SK-N-SH treated with all-trans-retinoic acid at 6 μM for 48 hours (cell line): Measurements from ENCODE around the gene CTBP2.
A peak's percentile ranks its signal among the peaks of the same experiment; 100 is the strongest.

Source experiments
- ATAC-seq: fragments of 200-7000 bp; cut with Tn5 transposase; 3 replicates; pipeline ENCODE4 v1.9.1; 2020; ENCODE audit warnings: mild to moderate bottlenecking, moderate library complexity
- ARNTL ChIP-seq: fragments of 450-650 bp; formaldehyde crosslinking; IDR thresholded peaks from 2 replicates; pipeline ENCODE4 v1.5.0; 2020; ENCODE audit warnings: low read depth, mild to moderate bottlenecking, moderate library complexity, borderline replicate concordance
- BACH2 ChIP-seq: fragments of 250-450 bp; sonication (Bioruptor Pico); IDR thresholded peaks from 2 replicates; pipeline ENCODE4 v1.9.0; 2021; ENCODE audit warnings: mild to moderate bottlenecking, borderline replicate concordance
- CSDC2 ChIP-seq: fragments of 250-450 bp; sonication (Bioruptor Pico); IDR thresholded peaks from 2 replicates; pipeline ENCODE4 v1.5.0; 2020; ENCODE audit warnings: mild to moderate bottlenecking, moderate library complexity
- ESRRG ChIP-seq: fragments of 250-450 bp; sonication (Bioruptor Pico); IDR thresholded peaks from 2 replicates; pipeline ENCODE4 v1.6.1; 2021; ENCODE audit warnings: mild to moderate bottlenecking
- ISL1 ChIP-seq: fragments of 250-450 bp; sonication (Bioruptor Pico); IDR thresholded peaks from 2 replicates; pipeline ENCODE4 v2.1.2; 2022; ENCODE audit warnings: mild to moderate bottlenecking, moderate library complexity
- OSR1 ChIP-seq: fragments of 250-450 bp; sonication (Bioruptor Pico); IDR thresholded peaks from 2 replicates; pipeline ENCODE4 v1.8.0; 2022; ENCODE audit warnings: moderate library complexity, mild to moderate bottlenecking, inconsistent platforms
- PATZ1 ChIP-seq: fragments of 250-450 bp; sonication (Bioruptor Pico); IDR thresholded peaks from 2 replicates; pipeline ENCODE4 v1.8.0; 2020; ENCODE audit warnings: mild to moderate bottlenecking, moderate library complexity, borderline replicate concordance
- PPARA ChIP-seq: fragments of 250-450 bp; sonication (Bioruptor Pico); IDR thresholded peaks from 2 replicates; pipeline ENCODE4 v1.5.0; 2020; ENCODE audit warnings: mild to moderate bottlenecking, borderline replicate concordance
- RARB ChIP-seq: fragments of 250-450 bp; sonication (Bioruptor Pico); IDR thresholded peaks from 2 replicates; pipeline ENCODE4 v1.8.0; 2021; ENCODE audit warnings: mild to moderate bottlenecking, moderate library complexity
- SNAI2 ChIP-seq: fragments of 250-450 bp; sonication (Bioruptor Pico); IDR thresholded peaks from 2 replicates; pipeline ENCODE4 v1.5.0; 2020; ENCODE audit warnings: mild to moderate bottlenecking, moderate library complexity
- TOX ChIP-seq: fragments of 250-450 bp; sonication (Bioruptor Pico); IDR thresholded peaks from 2 replicates; pipeline ENCODE4 v1.8.0; 2021; ENCODE audit warnings: mild to moderate bottlenecking, moderate library complexity, borderline replicate concordance
- ZC3H10 ChIP-seq: fragments of 250-450 bp; sonication (Bioruptor Pico); IDR thresholded peaks from 2 replicates; pipeline ENCODE4 v1.5.1; 2021; ENCODE audit warnings: mild to moderate bottlenecking, moderate library complexity
- ZFP3 ChIP-seq: fragments of 250-450 bp; sonication (Bioruptor Pico); IDR thresholded peaks from 2 replicates; pipeline ENCODE4 v1.5.0; 2020; ENCODE audit warnings: mild to moderate bottlenecking, moderate library complexity
- ZFP30 ChIP-seq: fragments of 450-650 bp; formaldehyde crosslinking; IDR thresholded peaks from 2 replicates; pipeline ENCODE4 v1.5.0; 2022; ENCODE audit warnings: mild to moderate bottlenecking, moderate library complexity
- ZNF8 ChIP-seq: fragments of 450-650 bp; formaldehyde crosslinking; IDR thresholded peaks from 2 replicates; pipeline ENCODE4 v1.5.0; 2020; ENCODE audit warnings: mild to moderate bottlenecking, moderate library complexity
- TF ChIP-seq, protein P1 (sequence below): fragments of 250-450 bp; sonication (Bioruptor Pico); IDR thresholded peaks from 2 replicates; pipeline ENCODE4 v1.5.1; 2020; ENCODE audit warnings: low read depth, mild to moderate bottlenecking, moderate library complexity
- TF ChIP-seq, protein P2 (sequence below): fragments of 250-450 bp; sonication (Bioruptor Pico); IDR thresholded peaks from 2 replicates; pipeline ENCODE4 v1.8.0; 2021; ENCODE audit warnings: low read depth, mild to moderate bottlenecking, moderate library complexity, borderline replicate concordance
- TF ChIP-seq, protein P3 (sequence below): fragments of 250-450 bp; sonication (Bioruptor Pico); IDR thresholded peaks from 2 replicates; pipeline ENCODE4 v1.5.0; 2020; ENCODE audit warnings: mild to moderate bottlenecking, moderate library complexity
- TF ChIP-seq, protein P4 (sequence below): fragments of 250-450 bp; sonication (Bioruptor Pico); IDR thresholded peaks from 2 replicates; pipeline ENCODE4 v1.5.1; 2021; ENCODE audit warnings: mild to moderate bottlenecking, moderate library complexity

Gene CTBP2

DNA sequence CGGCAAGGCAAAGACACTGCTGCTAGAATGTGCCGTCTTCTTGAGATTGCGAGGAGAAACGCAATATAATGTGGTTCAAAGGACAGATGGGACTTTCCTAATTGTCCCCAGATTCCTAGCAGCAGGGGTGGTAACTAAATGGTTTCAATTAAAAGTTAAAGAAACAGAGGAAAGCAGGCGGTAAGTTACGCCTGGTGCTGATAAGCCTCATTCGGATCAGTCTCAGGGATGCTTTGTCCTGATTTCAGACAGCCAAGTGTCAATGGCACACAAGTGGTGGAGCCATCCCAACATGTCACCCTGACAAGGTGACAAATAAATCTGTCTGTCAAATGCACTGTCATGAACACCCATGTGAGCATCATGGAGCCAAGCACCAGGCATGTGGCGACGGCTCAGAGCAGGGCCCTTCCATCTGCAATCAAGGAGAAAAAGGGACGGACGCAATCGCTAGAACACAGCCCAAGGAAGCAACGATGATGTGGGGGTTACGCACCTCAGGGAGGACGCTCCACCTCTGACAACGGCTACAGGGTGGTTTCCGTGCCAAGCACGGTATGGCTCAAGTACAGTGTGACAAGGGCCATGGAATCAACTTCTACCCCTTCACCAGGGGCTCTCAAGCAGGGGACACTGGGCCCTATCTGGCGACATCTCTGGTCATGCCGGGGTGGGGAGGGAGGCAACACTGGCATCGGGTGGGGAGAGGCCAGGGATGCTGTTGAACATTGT is 66.2 kb downstream of the CTBP2 start:
- ATAC-seq = no peak
- no peak for TF ChIP-seq PPARA
- TF ChIP-seq ESRRG (CRISPR knock-in tag) = no peak
- TF ChIP-seq PATZ1 = no peak
- TF ChIP-seq ZNF8 (CRISPR knock-in tag) = no peak
- TF ChIP-seq, protein P1, sequence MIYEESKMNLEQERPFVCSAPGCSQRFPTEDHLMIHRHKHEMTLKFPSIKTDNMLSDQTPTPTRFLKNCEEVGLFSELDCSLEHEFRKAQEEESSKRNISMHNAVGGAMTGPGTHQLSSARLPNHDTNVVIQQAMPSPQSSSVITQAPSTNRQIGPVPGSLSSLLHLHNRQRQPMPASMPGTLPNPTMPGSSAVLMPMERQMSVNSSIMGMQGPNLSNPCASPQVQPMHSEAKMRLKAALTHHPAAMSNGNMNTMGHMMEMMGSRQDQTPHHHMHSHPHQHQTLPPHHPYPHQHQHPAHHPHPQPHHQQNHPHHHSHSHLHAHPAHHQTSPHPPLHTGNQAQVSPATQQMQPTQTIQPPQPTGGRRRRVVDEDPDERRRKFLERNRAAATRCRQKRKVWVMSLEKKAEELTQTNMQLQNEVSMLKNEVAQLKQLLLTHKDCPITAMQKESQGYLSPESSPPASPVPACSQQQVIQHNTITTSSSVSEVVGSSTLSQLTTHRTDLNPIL (CRISPR knock-in tag) = no peak
- no peak for TF ChIP-seq ISL1
- TF ChIP-seq, protein P2, sequence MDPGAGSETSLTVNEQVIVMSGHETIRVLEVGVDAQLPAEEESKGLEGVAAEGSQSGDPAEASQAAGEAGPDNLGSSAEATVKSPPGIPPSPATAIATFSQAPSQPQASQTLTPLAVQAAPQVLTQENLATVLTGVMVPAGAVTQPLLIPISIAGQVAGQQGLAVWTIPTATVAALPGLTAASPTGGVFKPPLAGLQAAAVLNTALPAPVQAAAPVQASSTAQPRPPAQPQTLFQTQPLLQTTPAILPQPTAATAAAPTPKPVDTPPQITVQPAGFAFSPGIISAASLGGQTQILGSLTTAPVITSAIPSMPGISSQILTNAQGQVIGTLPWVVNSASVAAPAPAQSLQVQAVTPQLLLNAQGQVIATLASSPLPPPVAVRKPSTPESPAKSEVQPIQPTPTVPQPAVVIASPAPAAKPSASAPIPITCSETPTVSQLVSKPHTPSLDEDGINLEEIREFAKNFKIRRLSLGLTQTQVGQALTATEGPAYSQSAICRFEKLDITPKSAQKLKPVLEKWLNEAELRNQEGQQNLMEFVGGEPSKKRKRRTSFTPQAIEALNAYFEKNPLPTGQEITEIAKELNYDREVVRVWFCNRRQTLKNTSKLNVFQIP (CRISPR knock-in tag) = no peak
- no peak for TF ChIP-seq SNAI2
- no peak for TF ChIP-seq CSDC2 (CRISPR knock-in tag)
- TF ChIP-seq ZFP30 (CRISPR knock-in tag) = no peak
- TF ChIP-seq, protein P3, sequence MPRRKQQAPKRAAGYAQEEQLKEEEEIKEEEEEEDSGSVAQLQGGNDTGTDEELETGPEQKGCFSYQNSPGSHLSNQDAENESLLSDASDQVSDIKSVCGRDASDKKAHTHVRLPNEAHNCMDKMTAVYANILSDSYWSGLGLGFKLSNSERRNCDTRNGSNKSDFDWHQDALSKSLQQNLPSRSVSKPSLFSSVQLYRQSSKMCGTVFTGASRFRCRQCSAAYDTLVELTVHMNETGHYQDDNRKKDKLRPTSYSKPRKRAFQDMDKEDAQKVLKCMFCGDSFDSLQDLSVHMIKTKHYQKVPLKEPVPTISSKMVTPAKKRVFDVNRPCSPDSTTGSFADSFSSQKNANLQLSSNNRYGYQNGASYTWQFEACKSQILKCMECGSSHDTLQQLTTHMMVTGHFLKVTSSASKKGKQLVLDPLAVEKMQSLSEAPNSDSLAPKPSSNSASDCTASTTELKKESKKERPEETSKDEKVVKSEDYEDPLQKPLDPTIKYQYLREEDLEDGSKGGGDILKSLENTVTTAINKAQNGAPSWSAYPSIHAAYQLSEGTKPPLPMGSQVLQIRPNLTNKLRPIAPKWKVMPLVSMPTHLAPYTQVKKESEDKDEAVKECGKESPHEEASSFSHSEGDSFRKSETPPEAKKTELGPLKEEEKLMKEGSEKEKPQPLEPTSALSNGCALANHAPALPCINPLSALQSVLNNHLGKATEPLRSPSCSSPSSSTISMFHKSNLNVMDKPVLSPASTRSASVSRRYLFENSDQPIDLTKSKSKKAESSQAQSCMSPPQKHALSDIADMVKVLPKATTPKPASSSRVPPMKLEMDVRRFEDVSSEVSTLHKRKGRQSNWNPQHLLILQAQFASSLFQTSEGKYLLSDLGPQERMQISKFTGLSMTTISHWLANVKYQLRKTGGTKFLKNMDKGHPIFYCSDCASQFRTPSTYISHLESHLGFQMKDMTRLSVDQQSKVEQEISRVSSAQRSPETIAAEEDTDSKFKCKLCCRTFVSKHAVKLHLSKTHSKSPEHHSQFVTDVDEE (CRISPR knock-in tag) = no peak
- TF ChIP-seq BACH2 = no peak
- TF ChIP-seq, protein P4, sequence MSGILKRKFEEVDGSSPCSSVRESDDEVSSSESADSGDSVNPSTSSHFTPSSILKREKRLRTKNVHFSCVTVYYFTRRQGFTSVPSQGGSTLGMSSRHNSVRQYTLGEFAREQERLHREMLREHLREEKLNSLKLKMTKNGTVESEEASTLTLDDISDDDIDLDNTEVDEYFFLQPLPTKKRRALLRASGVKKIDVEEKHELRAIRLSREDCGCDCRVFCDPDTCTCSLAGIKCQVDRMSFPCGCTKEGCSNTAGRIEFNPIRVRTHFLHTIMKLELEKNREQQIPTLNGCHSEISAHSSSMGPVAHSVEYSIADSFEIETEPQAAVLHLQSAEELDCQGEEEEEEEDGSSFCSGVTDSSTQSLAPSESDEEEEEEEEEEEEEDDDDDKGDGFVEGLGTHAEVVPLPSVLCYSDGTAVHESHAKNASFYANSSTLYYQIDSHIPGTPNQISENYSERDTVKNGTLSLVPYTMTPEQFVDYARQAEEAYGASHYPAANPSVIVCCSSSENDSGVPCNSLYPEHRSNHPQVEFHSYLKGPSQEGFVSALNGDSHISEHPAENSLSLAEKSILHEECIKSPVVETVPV (CRISPR knock-in tag) = no peak
- no peak for TF ChIP-seq RARB (CRISPR knock-in tag)
- TF ChIP-seq ZC3H10 (CRISPR knock-in tag) = no peak
- no peak for TF ChIP-seq OSR1 (CRISPR knock-in tag)
- no peak for TF ChIP-seq ZFP3 (CRISPR knock-in tag)
- no peak for TF ChIP-seq TOX

- TF ChIP-seq ISL1 (0 out of 2 replicates have a peak, but pooled peaks have one; percentile 14), ARNTL (CRISPR knock-in tag) (no peak)
- TF ChIP-seq, protein P4 (CRISPR knock-in tag) = no peak
- no peak for ATAC-seq
Measured at GRCh38 chr10:125093199-125093973, 67.0 kb downstream of the CTBP2 start.
